GM19455 (cell line): Measurements from ENCODE around the gene PRG3.

Experiments
- ATAC-seq: cut with Tn5 transposase; IDR thresholded peaks from one replicate; pipeline ENCODE4 v1.9.1; 2021; ENCODE audit not compliant: unreplicated experiment

The PRG3 gene

GRCh38 chr11:57380975-57381374 lies at the start of gene PRG3:
PRG3 (minus strand) TSS chr11:57381150; CDS start chr11:57380708, 442 bp downstream.
- no peak for ATAC-seq

- no peak for ATAC-seq
Observed at GRCh38 chr11:57429946-57430345, 49.0 kb upstream of the PRG3 start.

DNA sequence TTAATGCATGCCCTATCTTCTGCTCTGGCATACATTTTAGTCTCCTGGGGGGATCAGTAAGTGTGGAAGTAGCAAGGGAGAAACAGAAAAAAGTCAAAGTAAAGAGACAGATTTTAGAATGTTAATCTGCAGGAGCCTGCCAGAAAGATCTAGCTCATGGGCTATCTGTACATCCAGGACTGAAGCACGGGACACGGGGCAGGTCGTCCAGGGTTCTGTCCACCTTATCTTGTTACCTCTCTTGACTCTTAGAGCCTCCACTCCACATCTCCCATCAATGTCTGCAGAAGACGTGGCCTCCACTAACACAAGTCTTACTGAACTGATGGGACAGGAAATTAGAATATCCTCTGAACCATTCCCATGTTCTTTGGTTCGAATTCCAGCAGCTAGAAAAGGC lies 47.7 kb upstream of the PRG3 start:
- no peak for ATAC-seq

GRCh38 chr11:57427727-57428082 lies 46.8 kb upstream of the PRG3 start:
- ATAC-seq, result no peak

DNA sequence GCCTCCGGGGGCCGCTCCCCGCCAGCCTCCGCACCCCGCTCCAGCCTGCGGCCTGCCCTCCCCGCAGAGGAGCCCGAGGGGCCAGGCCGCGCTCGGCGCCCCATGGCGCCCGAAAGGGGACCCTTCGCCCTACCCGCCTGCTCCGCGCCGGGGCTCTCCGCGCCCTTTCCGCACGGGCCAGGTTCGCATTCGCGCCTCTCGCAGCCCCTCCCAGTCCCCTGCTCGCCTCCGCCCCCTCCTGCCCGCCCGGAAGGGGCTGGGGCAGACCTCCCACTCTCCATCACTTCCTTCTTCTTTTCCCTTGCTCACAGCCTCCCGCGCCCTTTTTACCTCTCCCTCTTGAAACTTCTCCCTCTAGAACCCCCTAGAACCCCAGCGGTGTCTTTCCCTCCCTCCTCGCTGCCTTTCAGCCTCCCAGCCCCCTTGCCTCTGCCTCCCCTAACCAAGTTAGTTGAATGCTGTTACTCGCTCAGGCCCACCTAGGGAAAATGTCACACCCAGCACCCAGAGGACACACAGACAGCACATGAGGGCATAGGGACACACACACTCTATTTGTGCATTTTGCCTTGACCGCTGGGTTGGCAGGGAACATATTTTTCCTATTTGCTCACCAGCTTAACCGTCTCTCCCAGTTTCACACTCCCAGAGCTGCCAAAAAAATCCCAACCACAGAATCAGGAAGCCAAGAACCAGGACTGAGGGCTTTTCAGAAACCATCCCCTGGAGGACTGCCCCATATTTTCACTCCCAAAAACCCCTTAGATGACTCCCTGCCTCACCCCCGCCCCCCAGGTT lies 46.2 kb upstream of the PRG3 start, which contains the start of gene SLC43A3:
TSS of gene SLC43A3 (minus strand) at position 193 of the 798 bp plus-strand sequence. CDS start 949 bp downstream, outside the sequence.
- ATAC-seq, result peak; percentile 65

DNA sequence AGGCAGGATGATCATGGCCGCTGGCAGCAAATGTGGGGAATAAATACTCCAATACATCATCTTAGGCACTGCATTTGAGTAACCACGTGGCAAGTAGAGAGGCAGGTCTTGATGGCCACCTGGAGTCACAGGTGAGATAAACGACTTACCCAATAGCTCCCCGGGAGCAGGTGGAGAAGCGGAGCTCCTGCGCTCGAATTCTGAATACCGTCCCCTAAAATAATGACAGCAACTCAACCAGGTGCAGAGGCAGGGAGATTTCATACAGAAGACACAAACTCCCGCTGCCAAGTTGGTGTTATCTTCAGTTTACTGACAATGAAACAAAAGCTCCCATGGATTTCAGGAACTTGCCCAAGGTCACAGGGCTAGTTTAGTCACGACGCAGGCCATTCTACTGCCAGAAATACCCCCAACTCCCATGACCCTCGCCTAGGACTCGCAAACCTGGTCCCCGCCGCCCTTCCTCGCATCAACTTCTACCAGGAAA lies 45.5 kb upstream of the PRG3 start:
- ATAC-seq, result peak; percentile 8

DNA sequence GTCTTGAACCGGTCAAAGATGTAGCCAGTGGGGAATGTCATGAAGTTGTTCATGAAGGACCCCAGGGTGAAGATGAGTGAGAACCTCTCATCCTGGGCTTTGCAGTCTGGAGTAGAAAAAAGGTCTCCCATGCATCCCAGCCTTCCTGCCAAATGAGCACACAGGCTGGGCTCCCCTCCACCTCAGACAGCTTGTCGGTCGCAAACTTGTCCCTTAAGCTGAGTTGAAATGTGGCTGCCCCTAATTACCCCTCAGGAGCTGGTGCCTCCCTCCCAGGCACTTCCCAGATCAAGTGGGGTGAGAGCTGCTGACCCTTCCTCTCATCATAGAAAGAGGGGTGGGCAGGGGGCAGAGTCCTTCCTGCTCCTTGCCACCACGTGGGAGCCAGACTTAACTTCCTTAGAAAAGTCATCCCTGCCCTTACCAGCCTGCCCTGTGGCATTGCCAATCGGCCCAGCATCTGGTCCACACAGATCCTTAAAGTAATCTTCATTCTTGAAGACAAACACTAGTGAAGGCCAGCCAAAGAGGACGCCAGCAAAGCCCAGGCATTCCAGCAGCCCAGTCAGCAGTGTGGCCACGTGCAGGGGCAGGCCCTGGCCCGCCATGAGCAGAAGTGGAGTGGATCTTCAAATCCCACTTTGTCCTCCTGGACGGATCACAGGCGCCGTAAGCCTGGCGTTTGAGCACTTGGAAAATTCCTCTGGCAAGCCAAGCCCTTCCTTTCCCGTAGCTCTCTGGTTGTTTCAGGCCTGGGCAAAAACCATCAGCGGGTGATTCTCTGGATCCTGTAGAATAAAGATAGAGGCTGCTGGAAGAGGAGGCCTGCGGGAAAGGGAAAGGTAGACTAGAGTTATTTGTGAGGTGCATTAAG lies 44.9 kb upstream of the PRG3 start:
- ATAC-seq, result no peak

- peak; percentile 84 for ATAC-seq
Observed at GRCh38 chr11:57424792-57425564, 44.0 kb upstream of the PRG3 start.

DNA sequence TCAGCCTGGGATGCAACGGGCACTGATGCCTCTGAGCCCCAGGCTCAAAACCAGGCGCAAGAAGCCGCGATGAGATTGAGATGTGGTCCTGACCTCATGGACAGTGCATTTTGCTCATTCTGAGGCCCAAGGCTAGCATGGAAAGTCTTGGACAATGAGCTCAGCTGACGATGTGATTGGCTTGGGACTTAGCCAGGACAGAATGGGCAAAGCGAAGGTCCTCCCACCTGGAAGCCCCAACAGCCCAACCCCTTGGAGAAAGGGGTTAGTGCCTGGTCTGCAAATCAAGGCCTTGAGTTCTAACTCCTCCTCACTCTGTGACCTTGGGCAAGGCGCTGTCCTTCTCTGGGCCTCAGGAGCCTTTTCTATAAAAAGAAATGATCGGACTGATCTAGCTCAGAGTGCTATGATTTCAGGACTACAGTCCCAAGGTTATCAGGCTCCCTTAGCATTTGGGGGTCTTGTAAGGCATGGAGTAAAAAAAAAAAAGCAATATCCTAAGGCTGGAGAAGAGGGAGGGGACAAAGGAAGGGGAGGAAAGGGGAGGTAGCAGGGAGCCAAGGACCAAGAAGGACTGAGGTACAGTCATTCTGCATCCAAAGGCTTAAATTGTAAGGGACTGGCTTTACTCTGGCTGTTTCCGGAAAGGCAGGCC lies 43.3 kb upstream of the PRG3 start:
- no peak for ATAC-seq

DNA sequence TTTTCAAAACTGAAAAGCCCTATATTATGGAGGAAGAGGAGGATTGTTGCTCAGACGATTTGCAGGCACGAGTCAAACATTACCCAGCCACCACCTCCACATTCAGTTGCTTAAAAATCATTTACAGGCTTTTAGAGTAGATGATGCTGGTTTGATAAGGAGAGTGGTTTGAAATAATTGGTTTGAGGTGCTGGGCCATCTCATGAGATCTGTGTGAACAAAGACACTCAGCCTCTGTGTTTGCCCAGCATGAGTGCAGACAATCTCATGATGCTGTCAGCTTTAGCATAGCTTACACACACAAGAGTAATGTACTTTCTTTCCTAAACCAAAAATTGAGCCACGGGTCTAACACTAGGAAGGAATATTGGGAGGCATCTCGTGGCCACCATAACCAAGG lies 41.7 kb upstream of the PRG3 start:
- ATAC-seq, result no peak

GRCh38 chr11:57421805-57422204 lies 40.9 kb upstream of the PRG3 start:
- no peak for ATAC-seq

- ATAC-seq, result no peak
Observed at GRCh38 chr11:57421066-57421465, 40.1 kb upstream of the PRG3 start.

GRCh38 chr11:57419146-57419545 lies 38.2 kb upstream of the PRG3 start:
- ATAC-seq, result no peak

DNA sequence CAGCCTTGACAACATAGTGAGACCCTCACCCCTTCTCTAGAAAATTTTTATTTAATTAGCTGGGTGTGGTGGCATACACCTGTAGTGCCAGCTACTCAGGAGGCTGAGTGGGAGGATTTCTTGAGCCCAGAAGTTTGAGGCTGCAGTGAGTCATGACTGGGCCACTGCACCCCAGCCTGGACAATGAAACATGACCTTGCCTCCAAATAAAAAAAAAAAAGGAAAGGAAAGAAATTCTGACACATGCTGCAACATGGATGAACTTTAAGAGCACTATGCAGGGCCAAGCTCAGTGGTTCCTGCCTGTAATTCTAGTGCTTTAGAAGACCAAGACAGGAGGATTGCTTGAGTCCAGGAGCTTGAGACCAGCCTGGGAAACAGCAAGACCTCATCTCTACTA lies 37.2 kb upstream of the PRG3 start:
- ATAC-seq, result no peak

- ATAC-seq, result no peak
Observed at GRCh38 chr11:57417056-57417455, 36.1 kb upstream of the PRG3 start.

DNA sequence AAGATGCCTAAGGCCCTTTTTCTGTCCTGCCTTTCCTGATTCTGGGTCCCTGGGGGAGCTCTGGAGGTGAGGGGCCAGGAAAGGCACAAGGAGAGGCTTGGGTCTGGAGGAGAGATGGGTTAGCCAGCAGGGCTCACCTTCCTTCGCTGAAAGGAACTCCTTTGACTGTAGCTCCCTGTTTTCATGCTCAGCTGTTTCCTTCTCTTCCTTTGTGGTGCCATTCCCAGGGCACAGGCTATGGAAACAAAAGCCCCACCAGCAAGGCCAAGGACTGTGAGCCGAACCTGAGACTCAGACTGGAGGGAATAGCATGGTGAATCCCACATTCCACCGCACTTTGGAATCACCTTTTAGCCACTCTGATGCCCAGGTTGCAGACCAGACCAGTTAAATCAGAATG lies 35.5 kb upstream of the PRG3 start:
- ATAC-seq, result no peak

DNA sequence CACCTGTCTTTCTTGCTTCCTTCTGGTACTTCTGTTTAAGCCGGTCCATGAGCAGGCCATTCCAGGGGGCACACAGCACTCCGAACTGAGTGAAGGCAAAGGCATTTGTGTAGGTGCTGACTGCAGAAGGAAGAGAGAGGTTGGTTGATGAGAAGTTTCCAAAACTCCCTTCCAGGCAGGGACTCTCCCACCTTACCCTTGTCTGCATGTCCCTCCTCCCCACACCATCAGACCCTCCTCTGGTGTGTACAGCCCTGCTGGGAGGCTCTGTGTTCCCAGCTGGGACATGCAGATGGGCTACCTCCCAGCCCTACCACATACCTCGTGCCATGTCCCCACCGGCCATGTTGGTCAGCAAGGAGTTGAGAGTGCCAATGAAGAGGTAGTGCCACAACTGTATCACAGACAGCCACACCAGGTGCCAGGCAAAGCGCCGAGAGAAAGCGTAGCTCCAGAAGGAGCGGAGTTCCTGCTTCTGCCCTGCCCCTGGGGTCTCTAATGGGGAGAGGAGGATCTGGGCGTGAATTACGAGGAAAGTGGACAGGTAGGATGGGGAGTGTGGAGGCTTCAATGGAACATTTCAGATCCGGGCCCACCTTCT lies 33.8 kb upstream of the PRG3 start:
- ATAC-seq, result no peak

- ATAC-seq, result no peak
Observed at GRCh38 chr11:57413681-57414080, 32.7 kb upstream of the PRG3 start.

DNA sequence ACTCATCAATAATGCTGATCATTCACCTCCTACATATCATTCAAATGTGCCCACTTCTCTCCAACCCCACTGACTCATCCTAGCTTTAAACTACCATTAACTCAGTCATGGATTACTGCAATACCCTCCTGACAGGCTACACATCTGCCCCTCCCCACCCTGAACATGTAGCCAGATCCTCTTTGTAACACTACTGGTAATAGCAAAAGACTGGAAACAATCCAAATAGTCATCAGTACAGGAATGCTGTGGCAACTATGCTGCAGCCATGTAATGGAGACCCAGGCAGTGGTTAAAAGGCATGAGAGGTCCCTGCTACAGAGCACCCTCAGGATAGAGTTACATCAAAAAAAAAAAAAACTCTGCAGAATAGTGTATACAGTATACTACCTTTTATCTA lies 29.3 kb upstream of the PRG3 start:
- no peak for ATAC-seq
